H9 (cell line): Measurements from ENCODE around the gene PARM1. TPM values are rescaled to one million over a fixed set of nuclear protein-coding genes. Genes with fewer than 3 reads are reported as not detected.

Experiments used
- DNase-seq: peaks from one replicate; pipeline ENCODE4 v3.0.0-alpha.2; 2017
- H2AFZ ChIP-seq: one replicate; pipeline ENCODE4 v1.6.1; 2013; ENCODE audit warnings: mild to moderate bottlenecking, low read length, control low read depth, moderate library complexity
- H2AK5ac ChIP-seq: 2 replicates; pipeline ENCODE4 v1.6.1; 2013; ENCODE audit warnings: low read length, control low read depth, mixed read lengths; ENCODE audit not compliant: insufficient read length
- H2BK120ac ChIP-seq: one replicate; pipeline ENCODE4 v1.6.1; 2013; ENCODE audit warnings: low read depth, mild to moderate bottlenecking, low read length, control low read depth, inconsistent platforms; ENCODE audit not compliant: poor library complexity, severe bottlenecking
- H2BK12ac ChIP-seq: 2 replicates; pipeline ENCODE4 v1.6.1; 2013; ENCODE audit warnings: low read length, control low read depth, mixed read lengths, low read depth; ENCODE audit not compliant: insufficient read length
- H2BK15ac ChIP-seq: 2 replicates; pipeline ENCODE4 v1.6.1; 2013; ENCODE audit warnings: low read depth, low read length, control low read depth
- H2BK20ac ChIP-seq: one replicate; pipeline ENCODE4 v1.6.1; 2013; ENCODE audit warnings: low read depth, mild to moderate bottlenecking, low read length, control low read depth, inconsistent platforms; ENCODE audit not compliant: poor library complexity, severe bottlenecking
- H2BK5ac ChIP-seq: 2 replicates; pipeline ENCODE4 v1.6.1; 2013; ENCODE audit warnings: low read length, control low read depth, mixed read lengths; ENCODE audit not compliant: insufficient read length
- H3K14ac ChIP-seq: 2 replicates; pipeline ENCODE4 v1.6.1; 2013; ENCODE audit warnings: low read length, control low read depth; ENCODE audit not compliant: insufficient read depth
- H3K18ac ChIP-seq: 2 replicates; pipeline ENCODE4 v1.6.1; 2013; ENCODE audit warnings: low read depth, mild to moderate bottlenecking, mixed read lengths, low read length, control low read depth; ENCODE audit not compliant: insufficient read length
- H3K23ac ChIP-seq: 2 replicates; pipeline ENCODE4 v1.6.1; 2013; ENCODE audit warnings: low read length, control low read depth, mixed read lengths, low read depth; ENCODE audit not compliant: insufficient read length
- H3K23me2 ChIP-seq: 2 replicates; pipeline ENCODE4 v1.6.1; 2013; ENCODE audit warnings: low read depth, mild to moderate bottlenecking, mixed read lengths, low read length, control low read depth; ENCODE audit not compliant: insufficient read length, poor library complexity, severe bottlenecking
- H3K27ac ChIP-seq: 2 replicates; pipeline ENCODE4 v1.5.1; 2013; ENCODE audit warnings: low read length, control low read depth, mixed read lengths, low read depth; ENCODE audit not compliant: insufficient read length
- H3K27me3 ChIP-seq: 2 replicates; pipeline ENCODE4 v1.6.1; 2013; ENCODE audit warnings: low read length, control low read depth, inconsistent platforms; ENCODE audit not compliant: insufficient read depth
- H3K4ac ChIP-seq: 2 replicates; pipeline ENCODE4 v1.6.1; 2013; ENCODE audit warnings: low read depth, mild to moderate bottlenecking, control low read depth, inconsistent platforms, low read length, moderate library complexity
- H3K4me1 ChIP-seq: 2 replicates; pipeline ENCODE4 v1.6.1; 2013; ENCODE audit warnings: low read length, control low read depth, inconsistent platforms; ENCODE audit not compliant: insufficient read depth
- H3K4me2 ChIP-seq: 2 replicates; pipeline ENCODE4 v1.6.1; 2013; ENCODE audit warnings: low read length, control low read depth, mixed read lengths; ENCODE audit not compliant: insufficient read length, insufficient read depth
- H3K56ac ChIP-seq: 2 replicates; pipeline ENCODE4 v1.6.1; 2013; ENCODE audit warnings: low read depth, mild to moderate bottlenecking, mixed read lengths, low read length, control low read depth; ENCODE audit not compliant: insufficient read length
- H3K79me1 ChIP-seq: 2 replicates; pipeline ENCODE4 v1.6.1; 2013; ENCODE audit warnings: low read depth, mild to moderate bottlenecking, moderate library complexity, low read length, control low read depth, inconsistent platforms; ENCODE audit not compliant: insufficient read depth, poor library complexity, severe bottlenecking
- H3K79me2 ChIP-seq: 2 replicates; pipeline ENCODE4 v1.6.1; 2013; ENCODE audit warnings: low read length, control low read depth, inconsistent platforms; ENCODE audit not compliant: insufficient read depth
- H3K9ac ChIP-seq: 2 replicates; pipeline ENCODE4 v1.6.1; 2013; ENCODE audit warnings: low read length, control low read depth, mixed read lengths; ENCODE audit not compliant: insufficient read length; ENCODE audit errors: extremely low read depth
- H3K9me3 ChIP-seq: one replicate; pipeline ENCODE4 v1.6.1; 2013; ENCODE audit warnings: low read depth, low read length, inconsistent platforms; ENCODE audit not compliant: control insufficient read depth
- H3T11ph ChIP-seq: one replicate; pipeline ENCODE4 v1.6.1; 2013; ENCODE audit warnings: mild to moderate bottlenecking, low read length, control low read depth, inconsistent platforms
- H4K20me1 ChIP-seq: one replicate; pipeline ENCODE4 v1.6.1; 2013; ENCODE audit not compliant: control insufficient read depth, insufficient read length, insufficient read depth
- H4K5ac ChIP-seq: 2 replicates; pipeline ENCODE4 v1.6.1; 2013; ENCODE audit warnings: low read depth, mild to moderate bottlenecking, mixed read lengths, low read length, control low read depth; ENCODE audit not compliant: insufficient read length
- H4K8ac ChIP-seq: replicated peaks from 2 replicates; pipeline ENCODE4 v1.6.1; 2013; ENCODE audit warnings: low read length, control low read depth, mixed read lengths, low read depth; ENCODE audit not compliant: insufficient read length
- H4K91ac ChIP-seq: 2 replicates; pipeline ENCODE4 v1.6.1; 2013; ENCODE audit warnings: low read depth, mild to moderate bottlenecking, moderate library complexity, mixed read lengths, low read length, control low read depth; ENCODE audit not compliant: insufficient read length
- H3K27ac Mint-ChIP-seq, 3 experiments: 2 replicates in 2 of 3; 3 replicates in 1 of 3; pipeline ENCODE4 v1.8.0; 2020 to 2021; ENCODE audit warnings: mixed read lengths in 3 of 3, mild to moderate bottlenecking in 1 of 3, moderate library complexity in 1 of 3
- H3K27me3 Mint-ChIP-seq: 2 replicates; pipeline ENCODE4 v1.8.0; 2021; ENCODE audit warnings: low read depth, mild to moderate bottlenecking, moderate library complexity, mixed read lengths
- H3K36me3 Mint-ChIP-seq, 3 experiments: 2 replicates in 2 of 3; 3 replicates in 1 of 3; pipeline ENCODE4 v1.8.0; 2020 to 2021; ENCODE audit warnings: low read depth in 3 of 3, mixed read lengths in 3 of 3; ENCODE audit not compliant: insufficient read depth in 1 of 3
- H3K4me1 Mint-ChIP-seq, 2 experiments: 2 replicates each; pipeline ENCODE4 v1.8.0; 2020; ENCODE audit warnings: mixed read lengths in 2 of 2
- H3K4me3 Mint-ChIP-seq, 2 experiments: 2 replicates in 1 of 2; 3 replicates in 1 of 2; pipeline ENCODE4 v1.8.0; 2020 to 2021; ENCODE audit warnings: mild to moderate bottlenecking in 2 of 2, mixed read lengths in 2 of 2, moderate library complexity in 1 of 2
- H3K9me3 Mint-ChIP-seq, 2 experiments: 2 replicates in 1 of 2; 3 replicates in 1 of 2; pipeline ENCODE4 v1.8.0; 2020; ENCODE audit warnings: mild to moderate bottlenecking in 2 of 2, mixed read lengths in 2 of 2, moderate library complexity in 1 of 2
- CTCF ChIP-seq: fragments of 200-600 bp; sonication (generic); conservative IDR thresholded peaks from 3 replicates; pipeline ENCODE4 v1.8.0; 2021; ENCODE audit warnings: antibody characterized with exemption, mild to moderate bottlenecking
- WGBS: extraction: QIAGEN DNeasy Blood & Tissue Kit; methylation state at CpG from one replicate; pipeline ENCODE4 v1.1.7; 2013; ENCODE audit warnings: missing lambda C conversion rate, low lambda C conversion rate, mixed read lengths; ENCODE audit not compliant: insufficient read length; ENCODE audit errors: extremely low coverage; 5-methylcytosine and 5-hydroxymethylcytosine counted together
- total RNA-seq: library from RNA; stranded (reverse); gene quantifications from 2 replicates; pipeline ENCODE4 v1.2.1, GENCODE V29; 2021

The PARM1 gene
- total RNA-seq, 1 experiment from 2014 or later = 2.0 TPM

GRCh38 chr4:74961230-74961629 lies 28.3 kb downstream of the PARM1 start:
- Mint-ChIP-seq H3K27ac (no peak overlapping the region), H3K4me1 (peaks cover 6 to 8% of the 10 kb centered on the region in 2 experiments), H3K27me3 (no peaks in the 10 kb centered on the region), H3K4me3 (no peak overlapping the region), H3K9me3 (peaks cover 11 to 13% of the 10 kb centered on the region in 2 experiments; a peak in 3 of 5 replicates), H3K36me3 (peaks cover 0 to 12% (median 1%) of the 10 kb centered on the region in 3 experiments; a peak in 3 of 7 replicates)
- H3K18ac ChIP-seq = no peak overlapping the region
- TF ChIP-seq CTCF = no peak
- no peak overlapping the region for H2BK15ac ChIP-seq
- H2BK120ac ChIP-seq = no peak overlapping the region
- DNase-seq = no peak
- no peak overlapping the region for H3K23ac ChIP-seq
- H3T11ph ChIP-seq = no peak overlapping the region
- H3K79me2 ChIP-seq = no peaks in the 10 kb centered on the region
- H3K9me3 ChIP-seq = no peaks in the 10 kb centered on the region
- H4K5ac ChIP-seq = no peak overlapping the region
- H2AK5ac ChIP-seq = no peak overlapping the region
- H4K8ac ChIP-seq = no peak overlapping the region
- H2BK20ac ChIP-seq = no peak overlapping the region
- H3K27me3 ChIP-seq = no peaks in the 10 kb centered on the region
- no peak overlapping the region for H3K4me2 ChIP-seq
- H3K14ac ChIP-seq = no peak overlapping the region
- no peak overlapping the region for H2BK12ac ChIP-seq
- no peaks in the 10 kb centered on the region for H3K23me2 ChIP-seq
- H3K4me1 ChIP-seq = no peaks in the 10 kb centered on the region; the same call in 1 of the 2 replicates
- no peaks in the 10 kb centered on the region for H4K20me1 ChIP-seq
- H3K9ac ChIP-seq = no peak overlapping the region
- H3K56ac ChIP-seq = no peak overlapping the region
- no peaks in the 10 kb centered on the region for H3K79me1 ChIP-seq
- H3K4ac ChIP-seq = no peak overlapping the region
- H2AFZ ChIP-seq = no peak overlapping the region
- no peak overlapping the region for H3K27ac ChIP-seq
- no CpG with 5 or more reads among the region's 2 CpGs for WGBS
- H2BK5ac ChIP-seq = no peak overlapping the region
- H4K91ac ChIP-seq = no peak overlapping the region
